K562 (cell line): ENCODE measurements around the gene USP48. TPM values are rescaled to one million over a fixed set of nuclear protein-coding genes. Genes with fewer than 3 reads are reported as not detected.
A peak's percentile ranks its signal among the peaks of the same experiment; 100 is the strongest.

Experiments used
- ATAC-seq: fragments of 200-7000 bp; cut with Tn5 transposase; 3 replicates; pipeline ENCODE4 v1.9.1; 2020; ENCODE audit warnings: moderate library complexity
- BruUV-seq: library from RNA; stranded (reverse); fragments of 400-500 nt; replicated peaks from 2 replicates; lab custom pipeline; 2021; lab: Mats Ljungman, UMichigan
- CTCF ChIA-PET: fragments of 300-600 bp; formaldehyde crosslinking; extraction: SDS; loops from one replicate; lab custom pipeline; 2021; ENCODE audit warnings: low intra/inter-chr PET ratio; lab: Yijun Ruan, JAX
- POLR2A ChIA-PET: fragments of 300-600, 350-650 bp; sonication (Branson Sonifier 250); formaldehyde crosslinking; extraction: SDS; loops from one replicate; lab custom pipeline; 2021; ENCODE audit warnings: antibody characterized with exemption, inconsistent platforms; lab: Yijun Ruan, JAX
- DNase-seq, 4 experiments: peaks; one replicate each; pipeline versions ENCODE4 v3.0.0 to v3.0.0-alpha.2; 2011 to 2018; ENCODE audit warnings: low spot score in 3 of 4, mixed read lengths in 3 of 4; ENCODE audit errors: extremely low read depth in 1 of 4
- FAIRE-seq: peaks from 2 replicates; lab custom pipeline; 2011; peaks lifted over from hg19 to GRCh38; lab: Jason Lieb, UNC
- H2AFZ ChIP-seq: 2 replicates; pipeline ENCODE4 v1.6.0; 2011; ENCODE audit warnings: low read depth, low read length, control low read depth, inconsistent platforms
- H3K27ac ChIP-seq: fragments of 200-600 bp; 3 replicates; pipeline ENCODE4 v1.8.0; 2011; ENCODE audit warnings: low read depth, mild to moderate bottlenecking, control low read depth, inconsistent platforms, low read length, moderate library complexity, mixed read lengths; ENCODE audit errors: extremely low read depth
- H3K27me3 ChIP-seq, 2 experiments: fragments of 300-600 bp in 1 of 2; 2 replicates in 1 of 2; 3 replicates in 1 of 2; pipeline versions ENCODE4 v1.6.0 to v1.8.0; 2011; ENCODE audit warnings: inconsistent platforms in 2 of 2, low read length in 2 of 2, mild to moderate bottlenecking in 1 of 2, mixed read lengths in 1 of 2, moderate library complexity in 1 of 2; ENCODE audit not compliant: control insufficient read depth in 2 of 2, insufficient read depth in 2 of 2
- H3K36me3 ChIP-seq: fragments of 300-600 bp; 3 replicates; pipeline ENCODE4 v1.8.0; 2011; ENCODE audit warnings: mild to moderate bottlenecking, low read length, inconsistent platforms; ENCODE audit not compliant: control insufficient read depth, insufficient read depth
- H3K4me1 ChIP-seq, 2 experiments: fragments of 200-600 bp in 1 of 2; replicated peaks in 1 of 2; 2 replicates in 1 of 2; 3 replicates in 1 of 2; pipeline versions ENCODE4 v1.5.1 to v1.8.0; 2011; ENCODE audit warnings: inconsistent platforms in 2 of 2, low read length in 2 of 2, mild to moderate bottlenecking in 1 of 2, mixed read lengths in 1 of 2, moderate library complexity in 1 of 2; ENCODE audit not compliant: control insufficient read depth in 2 of 2, insufficient read depth in 2 of 2
- H3K4me2 ChIP-seq: 2 replicates; pipeline ENCODE4 v1.6.1; 2011; ENCODE audit warnings: low read length, control low read depth, inconsistent platforms, mixed read lengths; ENCODE audit not compliant: insufficient read depth
- H3K4me3 ChIP-seq: fragments of 200-600 bp; sonication (generic), shearing (Covaris generic); 2 replicates; pipeline ENCODE4 v1.5.1; 2016; ENCODE audit warnings: control low read depth, inconsistent platforms
- H3K79me2 ChIP-seq: fragments of 200-600 bp; 3 replicates; pipeline ENCODE4 v1.8.0; 2011; ENCODE audit warnings: low read length, inconsistent platforms; ENCODE audit not compliant: control insufficient read depth, insufficient read depth
- H3K9ac ChIP-seq, 2 experiments: 2 replicates each; pipeline versions ENCODE4 v1.6.0 to v1.6.1; 2011; ENCODE audit warnings: low read depth in 2 of 2, low read length in 2 of 2, control low read depth in 1 of 2, inconsistent platforms in 1 of 2, mild to moderate bottlenecking in 1 of 2, mixed read lengths in 1 of 2; ENCODE audit not compliant: insufficient read depth in 1 of 2
- H3K9me1 ChIP-seq: one replicate; pipeline ENCODE4 v1.6.0; 2011; ENCODE audit warnings: inconsistent platforms, mild to moderate bottlenecking, low read length, moderate library complexity; ENCODE audit not compliant: control insufficient read depth, insufficient read depth
- H3K9me3 ChIP-seq: replicated peaks from 2 replicates; pipeline ENCODE4 v1.5.1; 2011; ENCODE audit warnings: low read depth, low read length, inconsistent platforms; ENCODE audit not compliant: control insufficient read depth, insufficient read depth
- H4K20me1 ChIP-seq: replicated peaks from 2 replicates; pipeline ENCODE4 v1.6.1; 2011; ENCODE audit warnings: low read length, inconsistent platforms, mixed read lengths; ENCODE audit not compliant: control insufficient read depth, insufficient read depth
- ARID3A ChIP-seq: IDR thresholded peaks from 2 replicates; pipeline ENCODE4 v1.6.1; 2012; ENCODE audit warnings: low read depth, low read length, improper control_type of control experiment, borderline replicate concordance
- ATF6 ChIP-seq: sonication (generic); formaldehyde crosslinking; IDR thresholded peaks from 2 replicates; pipeline ENCODE4 v1.4.0; 2020; ENCODE audit warnings: mild to moderate bottlenecking, missing genetic modification reagents
- CEBPB ChIP-seq: fragments of 450-650 bp; IDR thresholded peaks from 2 replicates; pipeline ENCODE4 v1.6.1; 2016; ENCODE audit warnings: missing genetic modification characterization, missing compliant biosample characterization
- EHMT2 ChIP-seq: fragments of 450-650 bp; IDR thresholded peaks from 2 replicates; pipeline ENCODE4 v1.6.1; 2018; ENCODE audit warnings: antibody characterized with exemption
- FOXP1 ChIP-seq: sonication (generic); formaldehyde crosslinking; IDR thresholded peaks from 2 replicates; pipeline ENCODE4 v1.8.0; 2022; ENCODE audit warnings: mild to moderate bottlenecking, missing genetic modification reagents
- MIER1 ChIP-seq: fragments of 450-650 bp; IDR thresholded peaks from 2 replicates; pipeline ENCODE4 v1.6.1; 2016; ENCODE audit warnings: antibody characterized with exemption, mild to moderate bottlenecking, low read depth
- PKNOX1 ChIP-seq: fragments of 450-650 bp; IDR thresholded peaks from 2 replicates; pipeline ENCODE4 v1.6.1; 2016
- POU5F1 ChIP-seq: fragments of 150-350 bp; IDR thresholded peaks from 2 replicates; pipeline ENCODE4 v1.6.1; 2014; ENCODE audit warnings: borderline replicate concordance, low read length, low read depth, mild to moderate bottlenecking; ENCODE audit not compliant: partially characterized antibody
- RFX5 ChIP-seq: IDR thresholded peaks from 2 replicates; pipeline ENCODE4 v1.6.1; 2011; ENCODE audit warnings: low read depth, mild to moderate bottlenecking, improper control_type of control experiment, low read length
- RNF219 ChIP-seq: fragments of 250-450 bp; sonication (Bioruptor Pico); IDR thresholded peaks from 2 replicates; pipeline ENCODE4 v1.5.0; 2022; ENCODE audit warnings: mild to moderate bottlenecking
- TAF7 ChIP-seq: fragments of 450-650 bp; IDR thresholded peaks from 2 replicates; pipeline ENCODE4 v1.6.1; 2016; ENCODE audit warnings: missing genetic modification characterization, missing compliant biosample characterization
- ZNF583 ChIP-seq: fragments of 250-450 bp; sonication (Bioruptor Pico); IDR thresholded peaks from 2 replicates; pipeline ENCODE4 v1.4.0; 2020
- ZNF586 ChIP-seq: fragments of 450-650 bp; formaldehyde crosslinking; conservative IDR thresholded peaks from 2 replicates; pipeline ENCODE4 v1.4.0; 2020; ENCODE audit warnings: mild to moderate bottlenecking, moderate library complexity
- ZNF77 ChIP-seq: fragments of 250-450 bp; sonication (Bioruptor Pico); IDR thresholded peaks from 2 replicates; pipeline ENCODE4 v1.5.0; 2020
- WGBS: fragments of 100-300 bp; shearing (Covaris generic); methylation state at CpG from one replicate; pipeline ENCODE4 v1.1.6; 2016; ENCODE audit warnings: low coverage, mixed read lengths; ENCODE audit not compliant: insufficient coverage; ENCODE audit errors: missing lambda C conversion rate; 5-methylcytosine and 5-hydroxymethylcytosine counted together
- in situ Hi-C: fragments of 300-500 bp; cut with MboI; formaldehyde crosslinking; loops from 4 replicates; pipeline ENCODE4 v1.15.0; 2018; ENCODE audit warnings: inconsistent platforms, mixed read lengths
- intact Hi-C: fragments of 100-400 bp; cut with micrococcal nuclease; formaldehyde crosslinking; loops from 2 replicates; pipeline ENCODE4 v1.14.2; 2022
- polyA plus RNA-seq, 8 experiments: library from polyadenylated mRNA; depleted of rRNA in 4 of 8; stranded (reverse) in 5 of 8; unstranded in 3 of 8; fragments of >200 nt; fragmentation: Nextera tagmentation in 2 of 8; fragmentation: Illumina TruSeq in 1 of 8; extraction: Ambion mirVana in 2 of 8; extraction: Trizol in 1 of 8; gene quantifications; 2 replicates each; pipeline versions ENCODE4 v1.2.1 to v1.2.3, GENCODE V29; 2011 to 2014; ENCODE audit warnings: inconsistent platforms in 1 of 8, missing spikeins in 1 of 8
- total RNA-seq, 7 experiments: library from RNA; depleted of rRNA in 6 of 7; stranded (reverse); fragments of >200 nt in 6 of 7; fragmentation: Illumina TruSeq in 2 of 7; extraction: Trizol in 2 of 7; gene quantifications; 2 replicates each; pipeline versions ENCODE4 v1.2.1 to v1.2.3, GENCODE V29; 2011 to 2021; ENCODE audit warnings: low replicate concordance in 1 of 7

The USP48 gene
- total and polyA plus RNA-seq, 9 of the 15 experiments (the other 6 are each of a cell fraction or from before 2014, with no cell fraction given): 23.3 to 123 (median 106) TPM

DNA sequence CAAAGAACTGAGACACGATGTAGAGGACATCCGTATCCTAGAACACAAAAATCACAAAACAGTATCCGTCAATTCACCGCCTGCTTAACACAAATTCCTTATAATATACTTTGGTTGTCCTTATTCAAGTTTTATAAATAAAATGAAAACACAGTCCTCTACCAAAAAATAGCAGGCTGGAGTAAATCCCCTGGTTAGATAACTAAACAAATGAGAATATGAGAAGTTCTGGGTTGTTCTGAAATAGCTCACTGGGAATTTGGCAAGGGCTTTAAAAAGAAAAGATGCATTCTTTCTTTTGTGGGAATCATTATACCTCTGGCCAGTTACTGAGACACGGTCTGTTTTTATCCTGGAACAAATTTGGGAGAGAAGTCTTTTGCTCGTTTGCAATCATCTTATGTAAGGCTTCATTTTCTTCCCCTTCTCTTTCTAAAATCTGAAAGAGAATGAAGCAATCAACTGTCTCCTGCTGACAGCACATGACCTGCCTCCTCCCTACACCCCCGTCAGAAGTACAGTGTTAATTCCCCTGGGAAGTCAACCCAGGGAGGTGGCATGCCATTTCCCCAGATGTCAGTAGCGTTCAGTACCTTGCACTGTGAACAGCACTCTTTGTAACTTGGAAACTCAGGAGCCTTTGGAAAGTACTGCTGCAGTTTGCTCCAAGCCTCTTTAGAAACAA lies 76.7 kb downstream of the USP48 start:
- in situ Hi-C loops: no loop called here
- TF ChIP-seq POU5F1: no peak
- no peak for TF ChIP-seq ZNF77 (CRISPR knock-in tag)
- TF ChIP-seq RNF219: no peak
- TF ChIP-seq TAF7: no peak
- TF ChIP-seq ZNF583: no peak
- no peak for TF ChIP-seq FOXP1 (CRISPR knock-in tag)
- no peak for TF ChIP-seq ARID3A
- TF ChIP-seq CEBPB (tag): peak; percentile 69
- TF ChIP-seq RFX5: no peak
- TF ChIP-seq PKNOX1: 0 out of 2 replicates have a peak, but pooled peaks have one; percentile 11
- no peak for TF ChIP-seq ATF6 (CRISPR knock-in tag)
- TF ChIP-seq ZNF586: no peak
- TF ChIP-seq MIER1: no peak
- TF ChIP-seq EHMT2: peak; percentile 28; the same call in 1 of the 2 replicates

More for the DNA sequence above, 76.7 kb downstream of the USP48 start:
- H3K4me3 ChIP-seq: no peak overlapping the region
- no peak overlapping the region for H3K27ac ChIP-seq
- ATAC-seq (0 out of 3 replicates have a peak, but pooled peaks have one; percentile 13), DNase-seq (no peak), FAIRE-seq (no peak)
- BruUV-seq: no TSS peak
- no peak overlapping the region for H3K9ac ChIP-seq
- H3K9me3 ChIP-seq: no peaks in the 10 kb centered on the region
- H3K79me2 ChIP-seq: peaks cover 22% of the 10 kb centered on the region; the same call in 1 of the 3 replicates
- no peak overlapping the region for H2AFZ ChIP-seq
- intact Hi-C loops: no loop called here
- H3K4me2 ChIP-seq: no peak overlapping the region
- H3K27me3 ChIP-seq: no peaks in the 10 kb centered on the region
- POLR2A ChIA-PET: interaction anchor here (0.8 kb wide), 1 partner anchor 9 kb away, joined by 4 read pairs; no protein-coding TSS in a partner anchor
- H3K4me1 ChIP-seq: peaks cover 0 to 16% of the 10 kb centered on the region in 2 experiments; a peak in 2 of 5 replicates
- H4K20me1 ChIP-seq: no peaks in the 10 kb centered on the region
- WGBS: 80% methylated on average over 8 of the region's 8 CpGs
- CTCF ChIA-PET: no interaction called here
- peaks cover 89% of the 10 kb centered on the region for H3K36me3 ChIP-seq
- H3K9me1 ChIP-seq: no peaks in the 10 kb centered on the region
